ENCODE results near the gene FGF19. TPM values are rescaled to one million over a fixed set of nuclear protein-coding genes. Genes with fewer than 3 reads are reported as not detected.
A peak's percentile ranks its signal among the peaks of the same experiment; 100 is the strongest.

The FGF19 gene
- polyA plus RNA-seq, 2 donors = not detected

- Histone ChIP-seq H3K36me3 (ENCODE audit: control insufficient read depth in 2 of 2, insufficient read depth in 2 of 2, low read length in 1 of 2) (peaks cover 0 to 13% of the 10 kb centered on the region in 2 donors), H3K27ac (ENCODE audit: low read depth in 2 of 2, low read length in 1 of 2) (no peak overlapping the region), H3K4me1 (ENCODE audit: control insufficient read depth in 2 of 2, insufficient read depth in 2 of 2, low read length in 1 of 2) (peaks cover under 1 to 6% of the 10 kb centered on the region in 2 donors), H3K4me3 (ENCODE audit: low read depth in 1 of 2, low read length in 2 of 2) (no peak overlapping the region), H3K27me3 (ENCODE audit: control insufficient read depth in 1 of 2, insufficient read depth in 2 of 2, low read length in 2 of 2) (no peaks in the 10 kb centered on the region), H3K9me3 (ENCODE audit: control insufficient read depth in 2 of 2, insufficient read depth in 1 of 2, low read depth in 1 of 2, low read length in 1 of 2) (no peaks in the 10 kb centered on the region)
- 94 to 95% methylated on average over 4 of the region's 4 CpGs for WGBS, 2 donors
These were observed 43.8 kb downstream of the FGF19 start for GRCh38 chr11:69660001-69660500.

- Histone ChIP-seq H3K27me3 (ENCODE audit: control insufficient read depth in 1 of 2, insufficient read depth in 2 of 2, low read length in 2 of 2) (no peaks in the 10 kb centered on the region), H3K4me1 (ENCODE audit: control insufficient read depth in 2 of 2, insufficient read depth in 2 of 2, low read length in 1 of 2) (peaks cover 4 to 6% of the 10 kb centered on the region in 2 donors), H3K4me3 (ENCODE audit: low read depth in 1 of 2, low read length in 2 of 2) (no peak overlapping the region), H3K9me3 (ENCODE audit: control insufficient read depth in 2 of 2, insufficient read depth in 1 of 2, low read depth in 1 of 2, low read length in 1 of 2) (no peaks in the 10 kb centered on the region), H3K36me3 (ENCODE audit: control insufficient read depth in 2 of 2, insufficient read depth in 2 of 2, low read length in 1 of 2) (peaks cover 0 to 8% of the 10 kb centered on the region in 2 donors), H3K27ac (ENCODE audit: low read depth in 2 of 2, low read length in 1 of 2) (no peak overlapping the region)
- 92 to 93% methylated on average over 12 of the region's 12 CpGs for WGBS, 2 donors
These were observed 44.2 kb downstream of the FGF19 start for GRCh38 chr11:69659591-69659990.

- WGBS, 2 donors = 79 to 80% methylated on average over 18 of the region's 18 CpGs
- Histone ChIP-seq H3K27ac (ENCODE audit: low read depth in 2 of 2, low read length in 1 of 2) (no peak overlapping the region), H3K27me3 (ENCODE audit: control insufficient read depth in 1 of 2, insufficient read depth in 2 of 2, low read length in 2 of 2) (no peaks in the 10 kb centered on the region), H3K4me1 (ENCODE audit: control insufficient read depth in 2 of 2, insufficient read depth in 2 of 2, low read length in 1 of 2) (peaks cover 6 to 7% of the 10 kb centered on the region in 2 donors), H3K9me3 (ENCODE audit: control insufficient read depth in 2 of 2, insufficient read depth in 1 of 2, low read depth in 1 of 2, low read length in 1 of 2) (no peaks in the 10 kb centered on the region), H3K4me3 (ENCODE audit: low read depth in 1 of 2, low read length in 2 of 2) (no peak overlapping the region), H3K36me3 (ENCODE audit: control insufficient read depth in 2 of 2, insufficient read depth in 2 of 2, low read length in 1 of 2) (peaks cover 3 to 5% of the 10 kb centered on the region in 2 donors)
These were observed 45.0 kb downstream of the FGF19 start for GRCh38 chr11:69658626-69659450.

GRCh38 chr11:69657911-69658625 lies 45.8 kb downstream of the FGF19 start:
- H3K9me3 ChIP-seq (ENCODE audit: control insufficient read depth in 2 of 2, insufficient read depth in 1 of 2, low read depth in 1 of 2, low read length in 1 of 2) = no peaks in the 10 kb centered on the region
- H3K4me3 ChIP-seq (ENCODE audit: low read depth in 1 of 2, low read length in 2 of 2) = no peak overlapping the region
- peaks cover 3 to 7% of the 10 kb centered on the region in 2 donors for H3K36me3 ChIP-seq (ENCODE audit: control insufficient read depth in 2 of 2, insufficient read depth in 2 of 2, low read length in 1 of 2)
- H3K4me1 ChIP-seq (ENCODE audit: control insufficient read depth in 2 of 2, insufficient read depth in 2 of 2, low read length in 1 of 2) = peaks cover 6 to 7% of the 10 kb centered on the region in 2 donors
- no peak overlapping the region for H3K27ac ChIP-seq (ENCODE audit: low read depth in 2 of 2, low read length in 1 of 2)
- WGBS, 2 donors = 58 to 65% methylated on average over 27 of the region's 27 CpGs
- no peaks in the 10 kb centered on the region for H3K27me3 ChIP-seq (ENCODE audit: control insufficient read depth in 1 of 2, insufficient read depth in 2 of 2, low read length in 2 of 2)

GRCh38 chr11:69657456-69657910 lies 46.3 kb downstream of the FGF19 start:
- Histone ChIP-seq H3K4me3 (ENCODE audit: low read depth in 1 of 2, low read length in 2 of 2) (no peak overlapping the region), H3K36me3 (ENCODE audit: control insufficient read depth in 2 of 2, insufficient read depth in 2 of 2, low read length in 1 of 2) (peaks cover 3 to 9% of the 10 kb centered on the region in 2 donors), H3K9me3 (ENCODE audit: control insufficient read depth in 2 of 2, insufficient read depth in 1 of 2, low read depth in 1 of 2, low read length in 1 of 2) (no peaks in the 10 kb centered on the region), H3K27me3 (ENCODE audit: control insufficient read depth in 1 of 2, insufficient read depth in 2 of 2, low read length in 2 of 2) (no peaks in the 10 kb centered on the region), H3K27ac (ENCODE audit: low read depth in 2 of 2, low read length in 1 of 2) (no peak overlapping the region), H3K4me1 (ENCODE audit: control insufficient read depth in 2 of 2, insufficient read depth in 2 of 2, low read length in 1 of 2) (peaks cover 6 to 7% of the 10 kb centered on the region in 2 donors)
- WGBS, 2 donors = 82 to 86% methylated on average over 14 of the region's 14 CpGs

- 68 to 77% methylated on average over 20 of the region's 20 CpGs for WGBS, 2 donors
- H3K4me3 ChIP-seq (ENCODE audit: low read depth in 1 of 2, low read length in 2 of 2) = no peak overlapping the region
- H3K36me3 ChIP-seq (ENCODE audit: control insufficient read depth in 2 of 2, insufficient read depth in 2 of 2, low read length in 1 of 2) = peaks cover 3 to 13% of the 10 kb centered on the region in 2 donors
- no peaks in the 10 kb centered on the region for H3K9me3 ChIP-seq (ENCODE audit: control insufficient read depth in 2 of 2, insufficient read depth in 1 of 2, low read depth in 1 of 2, low read length in 1 of 2)
- H3K4me1 ChIP-seq (ENCODE audit: control insufficient read depth in 2 of 2, insufficient read depth in 2 of 2, low read length in 1 of 2) = peaks cover 6 to 7% of the 10 kb centered on the region in 2 donors
- no peak overlapping the region for H3K27ac ChIP-seq (ENCODE audit: low read depth in 2 of 2, low read length in 1 of 2)
- no peaks in the 10 kb centered on the region for H3K27me3 ChIP-seq (ENCODE audit: control insufficient read depth in 1 of 2, insufficient read depth in 2 of 2, low read length in 2 of 2)
These were observed 47.0 kb downstream of the FGF19 start for GRCh38 chr11:69656536-69657455.

- Histone ChIP-seq H3K27me3 (ENCODE audit: control insufficient read depth in 1 of 2, insufficient read depth in 2 of 2, low read length in 2 of 2) (no peaks in the 10 kb centered on the region), H3K36me3 (ENCODE audit: control insufficient read depth in 2 of 2, insufficient read depth in 2 of 2, low read length in 1 of 2) (peaks cover 3 to 15% of the 10 kb centered on the region in 2 donors), H3K9me3 (ENCODE audit: control insufficient read depth in 2 of 2, insufficient read depth in 1 of 2, low read depth in 1 of 2, low read length in 1 of 2) (no peaks in the 10 kb centered on the region), H3K27ac (ENCODE audit: low read depth in 2 of 2, low read length in 1 of 2) (no peak overlapping the region), H3K4me3 (ENCODE audit: low read depth in 1 of 2, low read length in 2 of 2) (no peak overlapping the region), H3K4me1 (ENCODE audit: control insufficient read depth in 2 of 2, insufficient read depth in 2 of 2, low read length in 1 of 2) (peaks cover 6 to 7% of the 10 kb centered on the region in 2 donors)
- 84 to 86% methylated on average over 19 of the region's 19 CpGs for WGBS, 2 donors
These were observed 48.1 kb downstream of the FGF19 start for GRCh38 chr11:69655479-69656428.

GRCh38 chr11:69654660-69655478 lies 49.0 kb downstream of the FGF19 start:
- peak overlapping the region; percentile 8 to 34 for H3K27ac ChIP-seq (ENCODE audit: low read depth in 2 of 2, low read length in 1 of 2)
- H3K27me3 ChIP-seq (ENCODE audit: control insufficient read depth in 1 of 2, insufficient read depth in 2 of 2, low read length in 2 of 2) = no peaks in the 10 kb centered on the region
- H3K4me1 ChIP-seq (ENCODE audit: control insufficient read depth in 2 of 2, insufficient read depth in 2 of 2, low read length in 1 of 2) = peaks cover 6 to 9% of the 10 kb centered on the region in 2 donors
- H3K9me3 ChIP-seq (ENCODE audit: control insufficient read depth in 2 of 2, insufficient read depth in 1 of 2, low read depth in 1 of 2, low read length in 1 of 2) = peaks cover 0 to 2% of the 10 kb centered on the region in 2 donors
- H3K4me3 ChIP-seq (ENCODE audit: low read depth in 1 of 2, low read length in 2 of 2) = no peak overlapping the region
- WGBS, 2 donors = 45 to 48% methylated on average over 27 of the region's 27 CpGs
- H3K36me3 ChIP-seq (ENCODE audit: control insufficient read depth in 2 of 2, insufficient read depth in 2 of 2, low read length in 1 of 2) = peaks cover 3 to 20% of the 10 kb centered on the region in 2 donors

All from esophagus (tissue), 2 donors.